HepG2 (cell line): ENCODE measurements around the gene GDF11. TPM values are rescaled to one million over a fixed set of nuclear protein-coding genes. Genes with fewer than 3 reads are reported as not detected.

Experiments used
- ATAC-seq: fragments of 200-7000 bp; cut with Tn5 transposase; 3 replicates; pipeline ENCODE4 v1.9.1; 2020; ENCODE audit warnings: mild to moderate bottlenecking, moderate library complexity
- BruUV-seq: library from RNA; stranded (reverse); fragments of 400-500 nt; replicated peaks from 2 replicates; lab custom pipeline; 2021; lab: Mats Ljungman, UMichigan
- CTCF ChIA-PET: fragments of 300-600 bp; formaldehyde crosslinking; extraction: SDS; loops from one replicate; lab custom pipeline; 2021; ENCODE audit warnings: low total read pairs, inconsistent platforms, low intra/inter-chr PET ratio; lab: Yijun Ruan, JAX
- POLR2A ChIA-PET: fragments of 350-600 bp; sonication (Branson Sonifier 250); formaldehyde crosslinking; loops from one replicate; lab custom pipeline; 2020; ENCODE audit warnings: antibody characterized with exemption, inconsistent platforms; lab: Yijun Ruan, JAX
- DNase-seq: peaks from one replicate; pipeline ENCODE4 v3.0.0-alpha.2; 2015; ENCODE audit warnings: low spot score
- FAIRE-seq: peaks from 3 replicates; lab custom pipeline; 2011; peaks lifted over from hg19 to GRCh38; lab: Jason Lieb, UNC
- H2AFZ ChIP-seq: one replicate; pipeline ENCODE4 v1.6.1; 2011; ENCODE audit warnings: low read length, inconsistent platforms
- H3K27ac ChIP-seq: fragments of 300-600 bp; 3 replicates; pipeline ENCODE4 v1.8.0; 2011; ENCODE audit warnings: mixed run types, mild to moderate bottlenecking, mixed read lengths, low read length, inconsistent platforms; ENCODE audit not compliant: insufficient read depth; ENCODE audit errors: extremely low read length
- H3K27me3 ChIP-seq, 2 experiments: fragments of 200-600 bp in 1 of 2; 2 replicates in 1 of 2; 3 replicates in 1 of 2; pipeline versions ENCODE4 v1.6.0 to v1.8.0; 2011; ENCODE audit warnings: low read length in 2 of 2, mild to moderate bottlenecking in 2 of 2, moderate library complexity in 2 of 2, inconsistent platforms in 1 of 2; ENCODE audit not compliant: insufficient read depth in 2 of 2, control insufficient read depth in 1 of 2
- H3K36me3 ChIP-seq, 2 experiments: fragments of 200-600 bp in 1 of 2; replicated peaks in 1 of 2; 2 replicates in 1 of 2; 3 replicates in 1 of 2; pipeline versions ENCODE4 v1.5.1 to v1.8.0; 2011; ENCODE audit warnings: low read length in 2 of 2, inconsistent platforms in 1 of 2; ENCODE audit not compliant: insufficient read depth in 2 of 2, control insufficient read depth in 1 of 2
- H3K4me1 ChIP-seq: 2 replicates; pipeline ENCODE4 v1.5.1; 2012; ENCODE audit warnings: low read length, inconsistent platforms; ENCODE audit not compliant: insufficient read depth
- H3K4me2 ChIP-seq: 2 replicates; pipeline ENCODE4 v1.6.0; 2011; ENCODE audit warnings: low read depth, low read length, inconsistent platforms
- H3K4me3 ChIP-seq, 3 experiments: fragments of 200-600 bp in 1 of 3; sonication (generic), shearing (Covaris generic) in 1 of 3; replicated peaks in 1 of 3; 2 replicates each; pipeline ENCODE4 v1.5.1; 2011 to 2016; ENCODE audit warnings: low read length in 3 of 3, inconsistent platforms in 2 of 3, low read depth in 2 of 3, mild to moderate bottlenecking in 2 of 3, control low read depth in 1 of 3, mixed read lengths in 1 of 3; ENCODE audit not compliant: insufficient read depth in 1 of 3
- H3K79me2 ChIP-seq: one replicate; pipeline ENCODE4 v1.6.1; 2011; ENCODE audit warnings: low read length, inconsistent platforms; ENCODE audit not compliant: insufficient read depth
- H3K9ac ChIP-seq: 2 replicates; pipeline ENCODE4 v1.6.0; 2011; ENCODE audit warnings: mild to moderate bottlenecking, low read depth, low read length, inconsistent platforms; ENCODE audit not compliant: insufficient read depth
- H3K9me3 ChIP-seq: 2 replicates; pipeline ENCODE4 v1.5.1; 2012; ENCODE audit warnings: mild to moderate bottlenecking, low read length
- H4K20me1 ChIP-seq: 2 replicates; pipeline ENCODE4 v1.6.0; 2011; ENCODE audit warnings: inconsistent platforms, mild to moderate bottlenecking, low read length, moderate library complexity; ENCODE audit not compliant: insufficient read depth
- AGO1 ChIP-seq: fragments of 200-400 bp; formaldehyde crosslinking; IDR thresholded peaks from 2 replicates; pipeline ENCODE4 v1.6.1; 2017; ENCODE audit warnings: mild to moderate bottlenecking, low read depth, low read length, moderate library complexity; ENCODE audit not compliant: poor library complexity, severe bottlenecking
- ETV5 ChIP-seq: IDR thresholded peaks from 2 replicates; pipeline ENCODE4 v1.6.1; 2018; ENCODE audit warnings: missing biosample characterization, missing genetic modification reagents, inconsistent platforms, borderline replicate concordance
- FOSL2 ChIP-seq: sonication (generic); formaldehyde crosslinking; IDR thresholded peaks from 2 replicates; pipeline ENCODE4 v1.4.0; 2020; ENCODE audit warnings: missing genetic modification reagents
- HCFC1 ChIP-seq: fragments of 150-350 bp; IDR thresholded peaks from 2 replicates; pipeline ENCODE4 v1.6.1; 2014; ENCODE audit warnings: low read depth, low read length
- NFE2L2 ChIP-seq: fragments of 150-350 bp; IDR thresholded peaks from 2 replicates; pipeline ENCODE4 v1.6.1; 2014; ENCODE audit warnings: low read length
- PCBP2 ChIP-seq: fragments of 200-400 bp; formaldehyde crosslinking; optimal IDR thresholded peaks from 2 replicates; pipeline ENCODE3; 2018; ENCODE audit warnings: low read length, low read depth; ENCODE audit not compliant: poor library complexity, severe bottlenecking
- PHB2 ChIP-seq: fragments of 450-650 bp; IDR thresholded peaks from 2 replicates; pipeline ENCODE4 v1.6.1; 2018; ENCODE audit not compliant: partially characterized antibody
- RNF2 ChIP-seq: fragments of 450-650 bp; conservative IDR thresholded peaks from 2 replicates; pipeline ENCODE4 v1.6.1; 2016; ENCODE audit warnings: low read depth
- SIX4 ChIP-seq: sonication (generic); formaldehyde crosslinking; IDR thresholded peaks from 2 replicates; pipeline ENCODE4 v1.4.0; 2020; ENCODE audit warnings: missing genetic modification reagents
- TEAD3 ChIP-seq: optimal IDR thresholded peaks from 2 replicates; pipeline ENCODE3; 2016; ENCODE audit warnings: borderline replicate concordance
- TGIF2 ChIP-seq: IDR thresholded peaks from 2 replicates; pipeline ENCODE4 v1.6.1; 2016; ENCODE audit warnings: control low read depth, missing compliant biosample characterization
- ZMYM2 ChIP-seq: sonication (generic); formaldehyde crosslinking; IDR thresholded peaks from 2 replicates; pipeline ENCODE4 v1.8.0; 2022; ENCODE audit warnings: mild to moderate bottlenecking, missing genetic modification reagents
- ZNF20 ChIP-seq: sonication (generic); formaldehyde crosslinking; IDR thresholded peaks from 2 replicates; pipeline ENCODE4 v1.4.0; 2020; ENCODE audit warnings: mild to moderate bottlenecking, moderate library complexity, missing genetic modification reagents
- ZNF564 ChIP-seq: sonication (generic); formaldehyde crosslinking; IDR thresholded peaks from 2 replicates; pipeline ENCODE4 v1.8.1; 2023; ENCODE audit warnings: mild to moderate bottlenecking, missing genetic modification reagents
- ZNF770 ChIP-seq: sonication (generic); formaldehyde crosslinking; IDR thresholded peaks from 2 replicates; pipeline ENCODE4 v1.5.0; 2020; ENCODE audit warnings: mild to moderate bottlenecking, missing genetic modification reagents
- WGBS: methylation state at CpG from one replicate; pipeline ENCODE4 v1.1.6; 2017; ENCODE audit warnings: low lambda C conversion rate; 5-methylcytosine and 5-hydroxymethylcytosine counted together
- in situ Hi-C: cut with HindIII; loops from 2 replicates; pipeline ENCODE4 v1.10.0; 2017; ENCODE audit warnings: low pct_unique_long_range_greater_than_20kb; ENCODE audit not compliant: extremely low pct_ligation_motif_present
- intact Hi-C: fragments of 100-400 bp; cut with micrococcal nuclease; formaldehyde crosslinking; loops from one replicate; pipeline ENCODE4 v1.10.0; 2022; ENCODE audit not compliant: unreplicated experiment
- polyA plus RNA-seq, 8 experiments: library from polyadenylated mRNA; depleted of rRNA in 3 of 8; stranded (reverse) in 7 of 8; unstranded in 1 of 8; fragments of >200 nt; fragmentation: Illumina TruSeq in 4 of 8; extraction: Trizol in 4 of 8; gene quantifications; 2 replicates each; pipeline versions ENCODE4 v1.2.1 to v1.2.3, GENCODE V29; 2011 to 2016; ENCODE audit warnings: low read depth in 4 of 8, missing spikeins in 1 of 8, mixed read lengths in 1 of 8; ENCODE audit not compliant: insufficient read depth in 1 of 8
- total RNA-seq, 5 experiments: library from RNA; depleted of rRNA; stranded (reverse); fragments of >200 nt; fragmentation: Illumina TruSeq; extraction: Trizol; gene quantifications; 2 replicates each; pipeline ENCODE4 v1.2.3, GENCODE V29; 2016; ENCODE audit warnings: low read depth in 1 of 5

The GDF11 gene
- total and polyA plus RNA-seq, 2 of the 13 experiments (the other 11 are each of a cell fraction or from before 2014, with no cell fraction given) = 0.63 to 1.5 TPM

GRCh38 chr12:55717011-55718007 lies 25.6 kb upstream of the GDF11 start:
- DNase-seq (no peak), ATAC-seq (no peak), FAIRE-seq (no peak)
- ChIA-PET CTCF (no interaction called here), POLR2A (interaction anchor here (1.2 to 4.5 kb wide), 2 partner anchors 12 to 35 kb away, joined by 4 to 38 read pairs; partner anchors contain the start of gene CD63)
- H3K27me3 ChIP-seq = peaks cover 0 to 6% of the 10 kb centered on the region in 2 experiments; a peak in 1 of 5 replicates
- peak overlapping the region; percentile 72 for H3K4me2 ChIP-seq
- H3K79me2 ChIP-seq = no peaks in the 10 kb centered on the region
- TF ChIP-seq FOSL2 (CRISPR knock-in tag) (0 out of 2 replicates have a peak, but pooled peaks have one; percentile 11), ZNF564 (CRISPR knock-in tag) (no peak)
- H3K9ac ChIP-seq = peak overlapping the region; percentile 80; the same call in 1 of the 2 replicates
- peaks cover 62% of the 10 kb centered on the region for H3K4me1 ChIP-seq
- no peak overlapping the region for H2AFZ ChIP-seq
- 85% methylated on average over 8 of the region's 8 CpGs for WGBS
- no peaks in the 10 kb centered on the region for H3K9me3 ChIP-seq
- no TSS peak for BruUV-seq
- no peaks in the 10 kb centered on the region for H4K20me1 ChIP-seq
- intact Hi-C loops (no loop called here), in situ Hi-C loops (no loop called here)
- H3K27ac ChIP-seq = no peak overlapping the region
- no peaks in the 10 kb centered on the region; a peak in 1 of 5 replicates for H3K36me3 ChIP-seq
- H3K4me3 ChIP-seq = peak overlapping the region; percentile 77 to 96 (median 84); a peak in 5 of 6 replicates

- Histone ChIP-seq H2AFZ (no peak overlapping the region), H3K79me2 (no peaks in the 10 kb centered on the region), H4K20me1 (no peaks in the 10 kb centered on the region), H3K27ac (no peak overlapping the region), H3K36me3 (no peaks in the 10 kb centered on the region; a peak in 1 of 5 replicates), H3K27me3 (no peaks in the 10 kb centered on the region), H3K9me3 (no peaks in the 10 kb centered on the region), H3K4me3 (no peak overlapping the region), H3K4me1 (peaks cover 68% of the 10 kb centered on the region), H3K9ac (no peak overlapping the region), H3K4me2 (peak overlapping the region; percentile 72)
- no peak for FAIRE-seq
- in situ Hi-C loops (no loop called here), intact Hi-C loops (no loop called here)
- no peak for ATAC-seq
- ChIA-PET CTCF (no interaction called here), POLR2A (interaction anchor here (1.2 to 4.5 kb wide), 2 partner anchors 11 to 36 kb away, joined by 4 to 38 read pairs; partner anchors contain the start of gene CD63)
- no TSS peak for BruUV-seq
- WGBS = 47% methylated on average over 4 of the region's 4 CpGs
- DNase-seq = no peak
- no peak for TF ChIP-seq ZNF770 (CRISPR knock-in tag)
- no peak for TF ChIP-seq TGIF2
- TF ChIP-seq RNF2 = no peak
- no peak for TF ChIP-seq SIX4 (CRISPR knock-in tag)
- TF ChIP-seq NFE2L2 = no peak
- peak; percentile 41; the same call in 1 of the 2 replicates for TF ChIP-seq ETV5 (CRISPR knock-in tag)
- TF ChIP-seq ZNF20 (CRISPR knock-in tag) = no peak
- no peak for TF ChIP-seq PCBP2
- TF ChIP-seq AGO1 = no peak
- TF ChIP-seq TEAD3 (CRISPR knock-in tag) = no peak
- TF ChIP-seq PHB2 = no peak
- TF ChIP-seq ZMYM2 = no peak
- TF ChIP-seq HCFC1 = no peak
Observed at GRCh38 chr12:55718015-55718414, 24.9 kb upstream of the GDF11 start.
